Measurements from ENCODE around the gene ZFYVE16.

The ZFYVE16 gene

GRCh38 chr5:80502800-80503199, 94.9 kb downstream of the ZFYVE16 start:
- TF ChIP-seq GATA2 (IDR thresholded peaks at IDR 0.05; ENCODE audit: low read depth, low read length) (no peak), GATA3 (IDR thresholded peaks at IDR 0.05; ENCODE audit: low read depth, low read length) (no peak)

- TF ChIP-seq GATA3 (IDR thresholded peaks at IDR 0.05; ENCODE audit: low read depth, low read length) = no peak
- no peak for TF ChIP-seq GATA2 (IDR thresholded peaks at IDR 0.05; ENCODE audit: low read depth, low read length)
Measured at GRCh38 chr5:80503641-80504040, 95.8 kb downstream of the ZFYVE16 start.

- TF ChIP-seq GATA3 (IDR thresholded peaks at IDR 0.05; ENCODE audit: low read depth, low read length) (no peak), GATA2 (IDR thresholded peaks at IDR 0.05; ENCODE audit: low read depth, low read length) (no peak)
Measured at GRCh38 chr5:80504833-80505232, 97.0 kb downstream of the ZFYVE16 start.

GRCh38 chr5:80507663-80508062, 99.8 kb downstream of the ZFYVE16 start:
- no peak for TF ChIP-seq GATA2 (IDR thresholded peaks at IDR 0.05; ENCODE audit: low read depth, low read length)
- TF ChIP-seq GATA3 (IDR thresholded peaks at IDR 0.05; ENCODE audit: low read depth, low read length) = no peak

GRCh38 chr5:80508844-80509243, 101.0 kb downstream of the ZFYVE16 start:
- TF ChIP-seq GATA2 (IDR thresholded peaks at IDR 0.05; ENCODE audit: low read depth, low read length) (no peak), GATA3 (IDR thresholded peaks at IDR 0.05; ENCODE audit: low read depth, low read length) (no peak)

- TF ChIP-seq GATA3 (IDR thresholded peaks at IDR 0.05; ENCODE audit: low read depth, low read length) (no peak), GATA2 (IDR thresholded peaks at IDR 0.05; ENCODE audit: low read depth, low read length) (no peak)
Measured at GRCh38 chr5:80509362-80509761, 101.5 kb downstream of the ZFYVE16 start.

GRCh38 chr5:80516826-80517225, 109.0 kb downstream of the ZFYVE16 start:
- TF ChIP-seq GATA2 (IDR thresholded peaks at IDR 0.05; ENCODE audit: low read depth, low read length) = no peak
- TF ChIP-seq GATA3 (IDR thresholded peaks at IDR 0.05; ENCODE audit: low read depth, low read length) = no peak
